ENCODE results near the gene PEX5. TPM values are rescaled to one million over a fixed set of nuclear protein-coding genes. Genes with fewer than 3 reads are reported as not detected.
A peak's percentile ranks its signal among the peaks of the same experiment; 100 is the strongest.
"Not testable (repeated sequence)": the region's sequence is repeated elsewhere in the genome, so short reads cannot be mapped to it uniquely, and the experiment has no call there.

Gene PEX5
- total RNA-seq, 1 experiment from 2014 or later: 20.0 TPM

GRCh38 chr12:7210642-7211151 is 21.2 kb downstream of the PEX5 start:
- Histone ChIP-seq H3K79me2 (ENCODE audit: low read length) (no peaks in the 10 kb centered on the region), H3K4me1 (ENCODE audit: insufficient read depth, low read length) (no peaks in the 10 kb centered on the region), H3K9ac (ENCODE audit: low read length) (no peak overlapping the region), H2AFZ (ENCODE audit: low read length) (no peak overlapping the region), H4K20me1 (ENCODE audit: low read length) (no peaks in the 10 kb centered on the region), H3K27ac (ENCODE audit: low read length) (no peak overlapping the region), H3K36me3 (ENCODE audit: low read depth, low read length) (peaks cover 30% of the 10 kb centered on the region), H3K9me3 (ENCODE audit: low read length) (no peaks in the 10 kb centered on the region), H3K27me3 (ENCODE audit: low read length) (no peaks in the 10 kb centered on the region), H3K9me2 (replicated peaks; ENCODE audit: low read length) (no peaks in the 10 kb centered on the region), H3K4me2 (ENCODE audit: low read length) (no peak overlapping the region), H3K4me3 (ENCODE audit: low read length) (no peak overlapping the region), H3F3A (ENCODE audit: low read length, unreplicated experiment) (no peaks in the 10 kb centered on the region)
- TSS peak; percentile 33 for BruUV-seq (replicated peaks)
- ATAC-seq: no peak
- CTCF ChIA-PET: no interaction called here
- no peak for TF ChIP-seq CTCF (conservative IDR thresholded peaks at IDR 0.05; ENCODE audit: low read depth, low read length)
- no peak for TF ChIP-seq EZH2phosphoT487 (IDR thresholded peaks at IDR 0.05; ENCODE audit: borderline replicate concordance, low read length)
- TF ChIP-seq EZH2 (IDR thresholded peaks at IDR 0.05; ENCODE audit: low read length, unreplicated experiment): no peak
- no peak for DNase-seq
- intact Hi-C loops (cut with micrococcal nuclease): no loop called here
- POLR2A ChIA-PET (ENCODE audit: unreplicated experiment): no interaction called here

GRCh38 chr12:7212678-7213077 is 23.2 kb downstream of the PEX5 start:
- H3K4me1 ChIP-seq (ENCODE audit: insufficient read depth, low read length): no peaks in the 10 kb centered on the region
- intact Hi-C loops (cut with micrococcal nuclease): no loop called here
- no peak overlapping the region for H3K9ac ChIP-seq (ENCODE audit: low read length)
- H3K79me2 ChIP-seq (ENCODE audit: low read length): no peaks in the 10 kb centered on the region
- no peaks in the 10 kb centered on the region for H3K27me3 ChIP-seq (ENCODE audit: low read length)
- no peaks in the 10 kb centered on the region for H3K9me2 ChIP-seq (replicated peaks; ENCODE audit: low read length)
- no peak overlapping the region for H3K27ac ChIP-seq (ENCODE audit: low read length)
- ATAC-seq: no peak
- H3K9me3 ChIP-seq (ENCODE audit: low read length): no peaks in the 10 kb centered on the region
- H3K4me3 ChIP-seq (ENCODE audit: low read length): no peak overlapping the region
- H3K36me3 ChIP-seq (ENCODE audit: low read depth, low read length): peaks cover 20% of the 10 kb centered on the region
- CTCF ChIA-PET: no interaction called here
- H4K20me1 ChIP-seq (ENCODE audit: low read length): no peaks in the 10 kb centered on the region
- POLR2A ChIA-PET (ENCODE audit: unreplicated experiment): no interaction called here
- TF ChIP-seq EZH2phosphoT487 (IDR thresholded peaks at IDR 0.05; ENCODE audit: borderline replicate concordance, low read length) (no peak), EZH2 (IDR thresholded peaks at IDR 0.05; ENCODE audit: low read length, unreplicated experiment) (no peak), CTCF (conservative IDR thresholded peaks at IDR 0.05; ENCODE audit: low read depth, low read length) (no peak)
- no peaks in the 10 kb centered on the region for H3F3A ChIP-seq (ENCODE audit: low read length, unreplicated experiment)
- no peak overlapping the region for H2AFZ ChIP-seq (ENCODE audit: low read length)
- H3K4me2 ChIP-seq (ENCODE audit: low read length): no peak overlapping the region
- BruUV-seq (replicated peaks): no TSS peak
- no peak for DNase-seq

- BruUV-seq (replicated peaks); CTCF ChIA-PET: not testable (repeated sequence)
These were observed 24.3 kb downstream of the PEX5 start for GRCh38 chr12:7213745-7214144.

More at GRCh38 chr12:7213745-7214144, 24.3 kb downstream of the PEX5 start:
- intact Hi-C loops (cut with micrococcal nuclease); H3K4me2 ChIP-seq (ENCODE audit: low read length); POLR2A ChIA-PET (ENCODE audit: unreplicated experiment); H3K27ac ChIP-seq (ENCODE audit: low read length); H3K9me3 ChIP-seq (ENCODE audit: low read length); DNase-seq; H3K4me1 ChIP-seq (ENCODE audit: insufficient read depth, low read length); H3F3A ChIP-seq (ENCODE audit: low read length, unreplicated experiment); H3K79me2 ChIP-seq (ENCODE audit: low read length); H3K4me3 ChIP-seq (ENCODE audit: low read length); ATAC-seq; H3K9ac ChIP-seq (ENCODE audit: low read length); H3K9me2 ChIP-seq (replicated peaks; ENCODE audit: low read length); H3K27me3 ChIP-seq (ENCODE audit: low read length); H2AFZ ChIP-seq (ENCODE audit: low read length); H4K20me1 ChIP-seq (ENCODE audit: low read length): not testable (repeated sequence)
- H3K36me3 ChIP-seq (ENCODE audit: low read depth, low read length): peaks cover 11% of the 10 kb centered on the region
